GM18907 (cell line): ENCODE data around the gene MCTP2.

ENCODE experiments used
- ATAC-seq: cut with Tn5 transposase; IDR thresholded peaks from one replicate; pipeline ENCODE4 v1.9.1; 2021; ENCODE audit warnings: mild to moderate bottlenecking, moderate library complexity; ENCODE audit not compliant: unreplicated experiment

The MCTP2 gene

GRCh38 chr15:94351031-94351535 is 119.7 kb downstream of the MCTP2 start:
- no peak for ATAC-seq

GRCh38 chr15:94352636-94353487 is 121.5 kb downstream of the MCTP2 start:
- ATAC-seq = no peak

- ATAC-seq = no peak
Measured at GRCh38 chr15:94353488-94353820, 122.1 kb downstream of the MCTP2 start.

- ATAC-seq = no peak
Measured at GRCh38 chr15:94354655-94355054, 123.3 kb downstream of the MCTP2 start.

GRCh38 chr15:94359716-94360115 is 128.4 kb downstream of the MCTP2 start:
- ATAC-seq = no peak

- no peak for ATAC-seq
Measured at GRCh38 chr15:94360251-94360685, 128.9 kb downstream of the MCTP2 start.

- ATAC-seq = no peak
Measured at GRCh38 chr15:94362385-94363092, 131.2 kb downstream of the MCTP2 start.

- ATAC-seq = no peak
Measured at GRCh38 chr15:94363382-94363781, 132.0 kb downstream of the MCTP2 start.

- no peak for ATAC-seq
Measured at GRCh38 chr15:94366781-94367180, 135.4 kb downstream of the MCTP2 start.

- ATAC-seq = no peak
Measured at GRCh38 chr15:94367726-94368535, 136.6 kb downstream of the MCTP2 start.

GRCh38 chr15:94370206-94370935 is 139.0 kb downstream of the MCTP2 start:
- ATAC-seq = no peak

- ATAC-seq = no peak
Measured at GRCh38 chr15:94370936-94371285, 139.6 kb downstream of the MCTP2 start.

- ATAC-seq = no peak
Measured at GRCh38 chr15:94372821-94373220, 141.5 kb downstream of the MCTP2 start.

GRCh38 chr15:94375997-94376396 is 144.6 kb downstream of the MCTP2 start:
- ATAC-seq = no peak

- ATAC-seq = no peak
Measured at GRCh38 chr15:94379986-94380385, 148.6 kb downstream of the MCTP2 start.

- no peak for ATAC-seq
Measured at GRCh38 chr15:94380798-94381197, 149.4 kb downstream of the MCTP2 start.

- ATAC-seq = no peak
Measured at GRCh38 chr15:94381384-94381783, 150.0 kb downstream of the MCTP2 start.

- ATAC-seq = no peak
Measured at GRCh38 chr15:94383041-94383440, 151.7 kb downstream of the MCTP2 start.

- ATAC-seq = no peak
Measured at GRCh38 chr15:94383706-94384105, 152.3 kb downstream of the MCTP2 start.

- no peak for ATAC-seq
Measured at GRCh38 chr15:94385441-94385840, 154.1 kb downstream of the MCTP2 start.

GRCh38 chr15:94386351-94386750 is 155.0 kb downstream of the MCTP2 start:
- ATAC-seq = no peak
